Caco-2 (cell line): ENCODE data around the gene MRPL42. TPM values are rescaled to one million over a fixed set of nuclear protein-coding genes. Genes with fewer than 3 reads are reported as not detected.

ENCODE experiments used
- BruUV-seq: library from RNA; stranded (reverse); fragments of 400-500 nt; replicated peaks from 2 replicates; lab custom pipeline; 2021; lab: Mats Ljungman, UMichigan
- CTCF ChIA-PET: fragments of 300-600 bp; sonication (Branson Sonifier 250); formaldehyde crosslinking; loops from one replicate; lab custom pipeline; 2022; ENCODE audit warnings: antibody characterized with exemption; lab: Charles Lee
- POLR2A ChIA-PET: fragments of 300-600 bp; sonication (Branson Sonifier 250); formaldehyde crosslinking; loops from one replicate; lab custom pipeline; 2022; ENCODE audit warnings: antibody characterized with exemption; lab: Charles Lee
- DNase-seq, 2 experiments: peaks; one replicate each; pipeline versions ENCODE4 v3.0.0 to v3.0.0-alpha.2; 2020 to 2022
- H3K27me3 ChIP-seq: replicated peaks from 2 replicates; pipeline ENCODE4 v1.6.0; 2011; ENCODE audit warnings: low read length; ENCODE audit not compliant: control insufficient read depth, insufficient read depth
- H3K36me3 ChIP-seq: 2 replicates; pipeline ENCODE4 v1.5.1; 2011; ENCODE audit warnings: low read length; ENCODE audit not compliant: control insufficient read depth, insufficient read depth
- H3K4me1 ChIP-seq: fragments of 250-450 bp; sonication (Bioruptor Pico); 2 replicates; pipeline ENCODE4 v1.5.1; 2020; ENCODE audit warnings: mild to moderate bottlenecking
- H3K4me3 ChIP-seq: 2 replicates; pipeline ENCODE4 v1.5.1; 2011; ENCODE audit warnings: low read depth, mild to moderate bottlenecking, control low read depth, low read length
- H3K9me3 ChIP-seq: fragments of 250-450 bp; sonication (Bioruptor Pico); 2 replicates; pipeline ENCODE4 v1.5.1; 2020; ENCODE audit warnings: mild to moderate bottlenecking, moderate library complexity
- H3K27ac Mint-ChIP-seq: one replicate; pipeline ENCODE4 v1.8.0; 2022; ENCODE audit warnings: mixed read lengths; ENCODE audit not compliant: unreplicated experiment
- H3K27me3 Mint-ChIP-seq: one replicate; pipeline ENCODE4 v1.8.0; 2022; ENCODE audit warnings: mixed read lengths; ENCODE audit not compliant: insufficient read depth, unreplicated experiment
- H3K36me3 Mint-ChIP-seq: one replicate; pipeline ENCODE4 v1.8.0; 2022; ENCODE audit warnings: mild to moderate bottlenecking, mixed read lengths; ENCODE audit not compliant: insufficient read depth, unreplicated experiment
- H3K4me1 Mint-ChIP-seq: one replicate; pipeline ENCODE4 v1.8.0; 2022; ENCODE audit warnings: low read depth, mixed read lengths; ENCODE audit not compliant: unreplicated experiment
- H3K4me3 Mint-ChIP-seq: one replicate; pipeline ENCODE4 v1.8.0; 2022; ENCODE audit warnings: mild to moderate bottlenecking, moderate library complexity, mixed read lengths; ENCODE audit not compliant: unreplicated experiment
- H3K9me3 Mint-ChIP-seq: one replicate; pipeline ENCODE4 v1.8.0; 2022; ENCODE audit warnings: mixed read lengths; ENCODE audit not compliant: unreplicated experiment
- intact Hi-C: fragments of 100-400 bp; cut with micrococcal nuclease; formaldehyde crosslinking; loops from one replicate; pipeline ENCODE4 v1.10.0; 2022; ENCODE audit not compliant: unreplicated experiment
- total RNA-seq: library from RNA; stranded (reverse); gene quantifications from 2 replicates; pipeline ENCODE4 v1.2.3, GENCODE V29; 2022
- TF ChIP-seq, protein P1 (sequence below), 2 experiments: fragments of 200-600 bp in 1 of 2; IDR thresholded peaks; 1 replicate in 1 of 2; 2 replicates in 1 of 2; pipeline versions ENCODE4 v1.5.1 to v1.8.0; 2011 to 2022; ENCODE audit warnings: antibody characterized with exemption in 1 of 2, control low read depth in 1 of 2, inconsistent platforms in 1 of 2, low read depth in 1 of 2, low read length in 1 of 2, mild to moderate bottlenecking in 1 of 2, moderate library complexity in 1 of 2; ENCODE audit not compliant: insufficient read depth in 1 of 2, severe bottlenecking in 1 of 2, unreplicated experiment in 1 of 2

MRPL42 gene
- total RNA-seq, 1 experiment from 2014 or later = 77.0 TPM

- intact Hi-C loops = no loop called here
- TF ChIP-seq, protein P1, sequence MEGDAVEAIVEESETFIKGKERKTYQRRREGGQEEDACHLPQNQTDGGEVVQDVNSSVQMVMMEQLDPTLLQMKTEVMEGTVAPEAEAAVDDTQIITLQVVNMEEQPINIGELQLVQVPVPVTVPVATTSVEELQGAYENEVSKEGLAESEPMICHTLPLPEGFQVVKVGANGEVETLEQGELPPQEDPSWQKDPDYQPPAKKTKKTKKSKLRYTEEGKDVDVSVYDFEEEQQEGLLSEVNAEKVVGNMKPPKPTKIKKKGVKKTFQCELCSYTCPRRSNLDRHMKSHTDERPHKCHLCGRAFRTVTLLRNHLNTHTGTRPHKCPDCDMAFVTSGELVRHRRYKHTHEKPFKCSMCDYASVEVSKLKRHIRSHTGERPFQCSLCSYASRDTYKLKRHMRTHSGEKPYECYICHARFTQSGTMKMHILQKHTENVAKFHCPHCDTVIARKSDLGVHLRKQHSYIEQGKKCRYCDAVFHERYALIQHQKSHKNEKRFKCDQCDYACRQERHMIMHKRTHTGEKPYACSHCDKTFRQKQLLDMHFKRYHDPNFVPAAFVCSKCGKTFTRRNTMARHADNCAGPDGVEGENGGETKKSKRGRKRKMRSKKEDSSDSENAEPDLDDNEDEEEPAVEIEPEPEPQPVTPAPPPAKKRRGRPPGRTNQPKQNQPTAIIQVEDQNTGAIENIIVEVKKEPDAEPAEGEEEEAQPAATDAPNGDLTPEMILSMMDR (IDR thresholded peaks at IDR 0.05; ENCODE audit: insufficient read depth in 1 of 2, low read depth in 1 of 2, low read length in 1 of 2, severe bottlenecking in 1 of 2, unreplicated experiment in 1 of 2) = no peak
- Mint-ChIP-seq H3K27ac (no peak overlapping the region), H3K4me1 (no peaks in the 10 kb centered on the region), H3K9me3 (no peaks in the 10 kb centered on the region), H3K27me3 (no peaks in the 10 kb centered on the region), H3K36me3 (no peaks in the 10 kb centered on the region), H3K4me3 (no peak overlapping the region)
- Histone ChIP-seq H3K4me3 (no peak overlapping the region), H3K9me3 (no peaks in the 10 kb centered on the region; the same call in 1 of the 2 replicates), H3K4me1 (no peaks in the 10 kb centered on the region), H3K36me3 (no peaks in the 10 kb centered on the region), H3K27me3 (no peaks in the 10 kb centered on the region)
- BruUV-seq = no TSS peak
- ChIA-PET POLR2A (interaction anchor here (0.6 kb wide), 1 partner anchor 10 kb away, joined by 16 read pairs; no protein-coding TSS in a partner anchor), CTCF (no interaction called here)
- no peak for DNase-seq
Observed at GRCh38 chr12:93453633-93454032, 13.7 kb upstream of the MRPL42 start.

- Mint-ChIP-seq H3K27ac (no peak overlapping the region), H3K4me1 (no peaks in the 10 kb centered on the region), H3K36me3 (peaks cover 4% of the 10 kb centered on the region), H3K9me3 (no peaks in the 10 kb centered on the region), H3K4me3 (no peak overlapping the region), H3K27me3 (no peaks in the 10 kb centered on the region)
- no TSS peak for BruUV-seq
- DNase-seq = no peak
- no peaks in the 10 kb centered on the region for H3K27me3 ChIP-seq
- no peak overlapping the region for H3K4me3 ChIP-seq
- H3K4me1 ChIP-seq = no peaks in the 10 kb centered on the region
- TF ChIP-seq, protein P1 (IDR thresholded peaks at IDR 0.05; ENCODE audit: insufficient read depth in 1 of 2, low read depth in 1 of 2, low read length in 1 of 2, severe bottlenecking in 1 of 2, unreplicated experiment in 1 of 2) = no peak
- ChIA-PET CTCF (no interaction called here), POLR2A (interaction anchor here (0.6 kb wide), 1 partner anchor 9 kb away, joined by 3 read pairs; no protein-coding TSS in a partner anchor)
- H3K9me3 ChIP-seq = no peaks in the 10 kb centered on the region; the same call in 1 of the 2 replicates
- intact Hi-C loops = no loop called here
- no peaks in the 10 kb centered on the region for H3K36me3 ChIP-seq
Observed at GRCh38 chr12:93456077-93456476, 11.2 kb upstream of the MRPL42 start.

DNA sequence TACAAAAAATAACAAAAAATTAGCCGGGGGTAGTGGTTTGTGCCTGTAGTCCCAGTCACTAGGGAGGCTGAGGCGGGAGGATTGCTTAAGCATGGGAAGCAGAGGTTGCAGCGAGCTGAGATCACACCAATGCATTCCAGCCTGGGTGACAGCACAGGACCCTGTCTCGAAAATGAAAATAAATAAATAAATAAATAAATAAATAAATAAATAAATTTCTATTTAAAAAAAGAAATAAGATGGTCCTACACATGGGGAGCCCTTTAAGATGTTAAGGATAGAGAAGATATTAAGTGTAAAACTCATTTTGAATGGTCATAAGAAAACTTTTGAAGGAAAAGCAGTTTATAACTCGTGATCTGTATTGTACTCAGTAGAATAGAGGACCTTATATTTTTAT, 8.2 kb upstream of the MRPL42 start:
- CTCF ChIA-PET = no interaction called here

More for the DNA sequence above, 8.2 kb upstream of the MRPL42 start:
- Mint-ChIP-seq H3K9me3 (no peaks in the 10 kb centered on the region), H3K36me3 (peaks cover 6% of the 10 kb centered on the region), H3K4me3 (no peak overlapping the region), H3K27me3 (no peaks in the 10 kb centered on the region), H3K4me1 (peaks cover 2% of the 10 kb centered on the region), H3K27ac (no peak overlapping the region)
- H3K4me3 ChIP-seq = no peak overlapping the region
- no peaks in the 10 kb centered on the region for H3K4me1 ChIP-seq
- H3K36me3 ChIP-seq = no peaks in the 10 kb centered on the region
- POLR2A ChIA-PET = no interaction called here
- H3K9me3 ChIP-seq = no peaks in the 10 kb centered on the region; the same call in 1 of the 2 replicates
- intact Hi-C loops = no loop called here
- no peak for DNase-seq
- H3K27me3 ChIP-seq = no peaks in the 10 kb centered on the region
- TF ChIP-seq, protein P1 (IDR thresholded peaks at IDR 0.05; ENCODE audit: insufficient read depth in 1 of 2, low read depth in 1 of 2, low read length in 1 of 2, severe bottlenecking in 1 of 2, unreplicated experiment in 1 of 2) = no peak
- BruUV-seq = no TSS peak
